Smooth muscle cell (in vitro differentiated cells): ENCODE results near the gene SYNE4. TPM values are rescaled to one million over a fixed set of nuclear protein-coding genes. Genes with fewer than 3 reads are reported as not detected.

Experiments used
- DNase-seq: peaks from one replicate; lab custom pipeline; 2025; ENCODE audit not compliant: unreplicated experiment; lab: John Stamatoyannopoulos, UW
- H2AFZ ChIP-seq: fragments of 200-600 bp; sonication (generic); 2 replicates; pipeline ENCODE4 v1.6.0; 2016; ENCODE audit warnings: antibody characterized with exemption, low read depth, mild to moderate bottlenecking
- H3F3A ChIP-seq: fragments of 200-600 bp; sonication (generic); 2 replicates; pipeline ENCODE4 v1.6.0; 2017; ENCODE audit warnings: antibody characterized with exemption, low read depth
- H3K27ac ChIP-seq: fragments of 200-600 bp; sonication (generic); 2 replicates; pipeline ENCODE4 v1.5.1; 2016; ENCODE audit warnings: low read depth, mild to moderate bottlenecking
- H3K27me3 ChIP-seq: fragments of 200-600 bp; sonication (generic); 2 replicates; pipeline ENCODE4 v1.6.1; 2016; ENCODE audit warnings: low read depth, mild to moderate bottlenecking
- H3K36me3 ChIP-seq: fragments of 200-600 bp; sonication (generic); 2 replicates; pipeline ENCODE4 v1.5.1; 2016; ENCODE audit warnings: low read depth
- H3K4me1 ChIP-seq: fragments of 200-600 bp; sonication (generic); 2 replicates; pipeline ENCODE4 v1.5.1; 2016; ENCODE audit warnings: low read depth
- H3K4me2 ChIP-seq: fragments of 200-600 bp; sonication (generic); 2 replicates; pipeline ENCODE4 v1.6.0; 2016; ENCODE audit warnings: mild to moderate bottlenecking
- H3K4me3 ChIP-seq: fragments of 200-600 bp; sonication (generic); 2 replicates; pipeline ENCODE4 v1.5.1; 2016; ENCODE audit warnings: mild to moderate bottlenecking
- H3K79me2 ChIP-seq: fragments of 200-600 bp; sonication (generic); 2 replicates; pipeline ENCODE4 v1.6.0; 2016; ENCODE audit warnings: low read depth, mild to moderate bottlenecking
- H3K9ac ChIP-seq: fragments of 200-600 bp; sonication (generic); 2 replicates; pipeline ENCODE4 v1.6.0; 2016; ENCODE audit warnings: low read depth
- H3K9me3 ChIP-seq: fragments of 200-600 bp; sonication (generic); replicated peaks from 2 replicates; pipeline ENCODE4 v1.5.1; 2016; ENCODE audit warnings: low read depth
- H4K20me1 ChIP-seq: fragments of 200-600 bp; sonication (generic); 2 replicates; pipeline ENCODE4 v1.6.0; 2016; ENCODE audit warnings: low read depth
- CTCF ChIP-seq: fragments of 200-600 bp; sonication (generic); IDR thresholded peaks from 2 replicates; pipeline ENCODE4 v1.5.1; 2017; ENCODE audit warnings: borderline replicate concordance, mild to moderate bottlenecking, antibody characterized with exemption; ENCODE audit not compliant: insufficient read depth, poor library complexity, severe bottlenecking
- WGBS: methylation state at CpG from one replicate; pipeline ENCODE4 v1.1.7; 2016; ENCODE audit warnings: low lambda C conversion rate; 5-methylcytosine and 5-hydroxymethylcytosine counted together
- polyA plus RNA-seq: library from polyadenylated mRNA; unstranded; fragments of >200 nt; fragmentation: Nextera tagmentation; extraction: Ambion mirVana; gene quantifications from 2 replicates; pipeline ENCODE4 v1.2.1, GENCODE V29; 2016
- total RNA-seq: library from RNA; depleted of rRNA; stranded (reverse); fragments of >200 nt; gene quantifications from 2 replicates; pipeline ENCODE4 v1.2.3, GENCODE V29; 2014

SYNE4 gene
- total RNA-seq (1.1 and 1.9 TPM in 2 replicates), polyA plus RNA-seq (2.6 and 8.8 TPM in 2 replicates)

DNA sequence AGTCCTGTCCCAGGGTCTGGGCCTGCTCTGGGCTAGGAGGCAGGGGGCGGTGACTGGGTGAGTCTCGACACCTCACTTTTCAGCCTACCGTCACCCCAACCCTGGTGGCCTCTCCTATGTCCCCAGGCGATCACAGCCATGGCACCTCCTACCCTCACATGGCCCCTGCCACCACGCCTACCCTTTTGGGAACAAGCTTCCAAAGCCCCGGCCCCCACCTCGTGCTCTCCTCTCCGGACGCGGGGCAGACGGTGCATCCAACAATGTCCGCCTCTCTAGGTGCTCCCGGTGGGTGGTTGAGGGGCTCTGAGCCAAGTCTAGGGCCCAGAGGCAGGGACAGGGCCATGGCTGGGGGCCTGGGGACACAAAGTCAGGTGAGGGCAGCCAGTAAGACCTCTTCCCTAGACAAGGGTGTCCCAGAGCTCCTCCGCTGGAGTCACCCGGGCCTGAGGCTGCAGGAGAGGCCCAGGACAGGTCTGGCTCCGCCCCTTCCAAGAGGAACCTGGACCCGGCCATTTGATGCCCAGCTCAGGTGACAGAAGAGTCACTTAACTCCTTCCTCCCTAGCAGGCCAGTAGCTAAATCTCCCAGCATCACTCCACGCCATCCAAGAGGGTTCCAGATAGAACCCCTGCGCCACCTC, at the start of gene SYNE4:
TSS of gene SYNE4 (minus strand) at position 478 of the 643 bp plus-strand sequence. CDS start at position 346, 132 bp downstream.
- Histone ChIP-seq H3F3A (no peaks in the 10 kb centered on the region), H2AFZ (peak within 1 kb of the TSS; percentile 36), H3K4me3 (peak within 1 kb of the TSS; percentile 54), H3K36me3 (no peaks in the 10 kb centered on the region), H3K27me3 (no peaks in the 10 kb centered on the region), H3K27ac (no peak within 1 kb of the TSS), H3K9me3 (no peaks in the 10 kb centered on the region), H3K4me2 (peak within 1 kb of the TSS; percentile 83), H4K20me1 (peaks cover 6% of the 10 kb centered on the region), H3K79me2 (peaks cover under 1% of the 10 kb centered on the region), H3K9ac (no peak within 1 kb of the TSS), H3K4me1 (peaks cover 10% of the 10 kb centered on the region)
- no peak for TF ChIP-seq CTCF
- WGBS = 42% methylated on average over 19 of the region's 19 CpGs
- DNase-seq = no peak

DNA sequence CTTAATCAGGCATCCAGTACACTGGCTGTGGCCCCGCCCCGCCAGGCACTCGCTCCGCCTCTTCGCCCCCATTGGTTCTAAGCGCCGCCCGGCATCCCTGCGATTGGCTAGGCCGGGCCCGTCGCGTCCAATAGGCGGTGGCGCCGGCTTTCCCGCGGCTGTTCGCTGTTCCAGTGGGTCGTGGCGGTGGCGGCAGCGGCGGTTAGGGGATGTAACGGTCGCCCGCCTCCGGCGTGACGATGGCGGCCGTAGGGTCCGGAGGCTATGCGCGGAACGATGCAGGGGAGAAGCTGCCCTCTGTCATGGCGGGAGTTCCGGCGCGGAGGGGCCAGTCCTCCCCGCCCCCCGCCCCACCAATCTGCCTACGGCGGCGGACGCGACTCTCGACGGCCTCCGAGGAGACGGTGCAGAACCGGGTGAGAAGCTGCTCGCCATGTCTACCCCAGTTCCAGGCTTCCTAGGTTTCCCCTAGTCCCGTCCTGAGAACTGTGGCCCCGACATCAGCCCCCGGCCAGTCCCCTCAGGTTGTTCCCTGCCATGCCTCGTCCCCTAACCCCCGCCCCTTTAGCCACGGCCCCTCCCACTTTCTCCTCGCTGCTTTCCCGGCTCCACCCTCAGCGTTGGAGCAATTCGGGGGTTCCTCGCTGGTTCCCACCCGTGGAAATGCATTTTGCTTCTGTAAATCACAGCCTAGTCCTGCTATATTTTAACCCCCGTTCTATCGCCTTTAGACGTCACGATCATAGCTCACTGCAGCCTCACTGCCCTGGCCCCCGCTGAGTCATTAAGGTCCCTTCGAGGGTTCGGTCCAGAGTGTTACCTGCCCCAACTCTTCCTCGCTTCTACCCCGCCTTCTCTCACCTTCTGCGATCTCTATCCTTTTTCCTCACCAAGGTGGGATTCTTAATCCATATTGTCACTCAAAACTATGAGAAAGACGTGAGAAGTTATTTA, 46.4 kb upstream of the SYNE4 start, which contains the start of gene WDR62:
TSS of gene WDR62 (plus strand) at position 165 of the 954 bp plus-strand sequence. CDS start at position 240, 75 bp downstream.
- peak; percentile 98 for DNase-seq
- H3K4me1 ChIP-seq = peaks cover 8% of the 10 kb centered on the region
- H3K79me2 ChIP-seq = peaks cover 16% of the 10 kb centered on the region
- no peak for TF ChIP-seq CTCF
- peak within 1 kb of the TSS; percentile 94 for H3K4me2 ChIP-seq
- peaks cover 6% of the 10 kb centered on the region for H3F3A ChIP-seq
- no peaks in the 10 kb centered on the region for H4K20me1 ChIP-seq
- H3K9ac ChIP-seq = peak within 1 kb of the TSS; percentile 83
- H2AFZ ChIP-seq = peak within 1 kb of the TSS; percentile 94
- peak within 1 kb of the TSS; percentile 84 for H3K4me3 ChIP-seq
- H3K36me3 ChIP-seq = no peaks in the 10 kb centered on the region
- no peaks in the 10 kb centered on the region for H3K27me3 ChIP-seq
- H3K27ac ChIP-seq = peak within 1 kb of the TSS; percentile 90
- no peaks in the 10 kb centered on the region for H3K9me3 ChIP-seq
- under 1% methylated on average over 58 of the region's 76 CpGs for WGBS

DNA sequence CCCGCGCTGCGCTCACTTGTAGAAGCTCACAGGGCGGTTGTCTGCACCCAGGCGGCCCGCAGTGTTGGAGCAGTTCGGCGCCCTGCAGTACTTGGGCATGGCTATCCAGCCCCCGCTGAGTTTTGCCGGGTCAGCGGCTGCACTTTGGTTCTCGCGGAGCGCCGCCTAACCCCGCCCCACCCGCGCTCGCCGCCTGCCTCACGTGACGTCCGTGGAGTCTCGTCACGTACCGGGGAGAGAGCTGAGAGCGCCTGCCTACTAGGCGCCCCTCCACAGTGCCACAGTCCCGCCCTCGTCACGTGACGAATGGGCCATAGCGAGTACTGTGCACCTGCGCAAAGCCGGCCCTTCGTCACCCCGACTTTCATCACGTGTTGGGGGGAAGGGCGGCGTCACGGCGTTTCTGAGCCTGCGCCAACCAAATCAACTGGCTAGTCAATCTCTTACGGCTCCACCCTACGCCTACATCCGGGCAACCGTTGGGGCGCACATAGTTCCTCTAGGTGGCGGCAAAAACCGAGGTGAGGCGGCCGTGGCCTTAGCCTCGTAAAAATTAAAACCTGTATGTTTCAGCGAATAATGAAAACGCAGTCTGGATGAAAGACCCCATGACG, 45.6 kb upstream of the SYNE4 start, which contains the start of gene THAP8:
TSS of gene THAP8 (minus strand) at position 167 of the 614 bp plus-strand sequence. CDS start at position 99, 68 bp downstream.
- peak; percentile 98 for DNase-seq
- Histone ChIP-seq H3K36me3 (no peaks in the 10 kb centered on the region), H3K79me2 (peaks cover 16% of the 10 kb centered on the region), H3K4me3 (peak within 1 kb of the TSS; percentile 84), H3F3A (peaks cover 6% of the 10 kb centered on the region), H2AFZ (peak within 1 kb of the TSS; percentile 94), H3K9ac (peak within 1 kb of the TSS; percentile 83), H3K27ac (peak within 1 kb of the TSS; percentile 90), H3K4me2 (peak within 1 kb of the TSS; percentile 94), H3K9me3 (no peaks in the 10 kb centered on the region), H3K27me3 (no peaks in the 10 kb centered on the region), H3K4me1 (peaks cover 8% of the 10 kb centered on the region), H4K20me1 (no peaks in the 10 kb centered on the region)
- peak; percentile 34 for TF ChIP-seq CTCF
- WGBS = under 1% methylated on average over 53 of the region's 56 CpGs
